ENCODE data around the gene CTBP2.

GRCh38 chr10:125048094-125048864 lies 112.1 kb downstream of the CTBP2 start:
- TF ChIP-seq POLR2A (IDR thresholded peaks at IDR 0.05), result no peak
- TF ChIP-seq CTCF (IDR thresholded peaks at IDR 0.05), result peak in 3 of 4 experiments; percentile 96 to 98 (median 97)

Measured in gastroesophageal sphincter (tissue), 3 donors.